Mesenteric fat pad (tissue), 1 donor: ENCODE data around the gene HIP1. TPM values are rescaled to one million over a fixed set of nuclear protein-coding genes. Genes with fewer than 3 reads are reported as not detected.
"Not testable (repeated sequence)": the region's sequence is repeated elsewhere in the genome, so short reads cannot be mapped to it uniquely, and the experiment has no call there.

Experiments used
- DNase-seq: peaks from one replicate; pipeline ENCODE4 v3.0.0-alpha.2; 2020; ENCODE audit warnings: low spot score
- long read RNA-seq: library from polyadenylated mRNA; unstranded; transcript quantifications from one replicate; pipeline ENCODE4 v2.0.0, GENCODE V29; 2020
- total RNA-seq: library from RNA; stranded (reverse); fragmentation: NEBNext Ultra II Directional; extraction: Animal tissue kit (Norgen Biotek cat#: 25700); gene quantifications from one replicate; pipeline ENCODE4 v1.2.1, GENCODE V29; 2021
- donor health status: DM: yes; HTN: yes; CAD: no.

Gene HIP1
- total RNA-seq = 38.4 TPM
- long read RNA-seq, full-length matches to known transcripts = 2 of 38 reads
- long read RNA-seq, partial matches to known transcripts = 15 of 38 reads
- long read RNA-seq, other reads (novel, unspliced or antisense) = 21 of 38 reads

GRCh38 chr7:75738604-75738974, at the start of gene HIP1:
Gene HIP1, minus strand, starts transcription at chr7:75738941. Its CDS starts 21 bp downstream, at chr7:75738920.
- no peak for DNase-seq

DNA sequence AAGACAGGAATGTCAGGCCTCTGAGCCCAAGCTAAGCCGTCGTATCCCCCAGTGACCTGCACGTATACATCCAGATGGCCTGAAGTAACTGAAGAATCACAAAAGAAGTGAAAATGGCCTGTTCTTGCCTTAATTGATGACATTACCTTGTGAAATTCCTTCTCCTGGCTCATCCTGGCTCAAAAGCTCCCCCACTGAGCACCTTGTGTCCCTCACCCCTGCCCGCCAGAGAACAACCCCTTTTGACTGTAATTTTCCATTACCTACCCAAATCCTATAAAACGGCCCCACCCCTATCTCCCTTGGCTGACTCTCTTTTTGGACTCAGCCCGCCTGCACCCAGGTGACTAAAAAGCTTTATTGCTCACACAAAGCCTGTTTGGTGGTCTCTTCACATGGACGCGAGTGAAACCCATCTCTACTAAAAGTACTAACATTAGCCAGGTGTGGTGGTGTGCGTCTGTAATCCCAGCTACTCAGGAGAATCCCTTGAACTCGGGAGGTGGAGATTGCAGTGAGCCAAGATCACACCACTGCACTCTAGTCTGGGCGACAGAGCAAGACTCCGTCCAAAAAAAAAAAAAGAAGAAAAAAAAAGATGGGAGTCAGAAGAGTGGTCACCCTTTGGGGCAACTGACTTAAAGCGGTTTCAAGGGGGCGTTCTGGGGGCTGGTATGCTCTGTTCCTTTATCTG, 49.6 kb upstream of the HIP1 start:
- not testable (repeated sequence) for DNase-seq

- not testable (repeated sequence) for DNase-seq
These were observed 44.3 kb upstream of the HIP1 start for GRCh38 chr7:75783058-75783457.

GRCh38 chr7:75780647-75781273, 42.0 kb upstream of the HIP1 start:
- DNase-seq = not testable (repeated sequence)

GRCh38 chr7:75779516-75779915, 40.8 kb upstream of the HIP1 start:
- DNase-seq = not testable (repeated sequence)

- DNase-seq = not testable (repeated sequence)
These were observed 40.3 kb upstream of the HIP1 start for GRCh38 chr7:75779035-75779434.

DNA sequence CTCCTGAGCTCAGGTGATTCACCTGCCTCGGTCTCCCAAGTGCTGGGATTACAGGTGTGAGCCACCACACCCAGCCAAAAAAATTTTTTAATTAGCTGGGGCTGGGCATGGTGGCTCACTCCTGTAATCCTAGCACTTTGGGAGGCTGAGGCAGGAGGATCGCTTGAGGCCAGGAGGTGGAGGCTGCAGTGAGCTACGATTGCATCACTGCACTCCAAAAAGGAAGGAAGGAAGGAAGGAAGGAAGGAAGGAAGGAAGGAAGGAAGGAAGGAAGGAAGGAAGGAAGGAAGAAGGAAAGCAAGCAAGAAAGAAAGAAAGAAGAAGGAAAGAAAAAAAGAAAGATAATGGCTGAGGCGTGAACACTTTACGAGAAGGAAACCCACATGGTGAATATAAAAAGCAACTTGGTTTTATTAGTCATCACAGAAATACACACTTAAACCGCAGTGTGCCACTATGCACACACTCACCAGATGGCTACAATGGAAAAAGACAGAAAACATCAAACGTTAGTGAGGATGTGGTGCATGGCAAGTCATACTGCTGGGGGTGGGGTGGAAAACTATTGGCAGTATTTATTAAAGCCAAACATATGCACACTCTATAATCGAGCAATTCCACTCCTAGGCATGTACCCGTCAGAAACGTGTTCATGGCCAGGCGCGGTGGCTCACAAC, 37.7 kb upstream of the HIP1 start:
- no peak for DNase-seq

GRCh38 chr7:75773958-75774357, 35.2 kb upstream of the HIP1 start:
- not testable (repeated sequence) for DNase-seq

GRCh38 chr7:75772081-75773077, 33.6 kb upstream of the HIP1 start, which contains the start of gene CCL26:
Gene CCL26, minus strand, starts transcription at chr7:75772211. Its CDS starts 35 bp downstream, at chr7:75772176.
- DNase-seq = no peak

DNA sequence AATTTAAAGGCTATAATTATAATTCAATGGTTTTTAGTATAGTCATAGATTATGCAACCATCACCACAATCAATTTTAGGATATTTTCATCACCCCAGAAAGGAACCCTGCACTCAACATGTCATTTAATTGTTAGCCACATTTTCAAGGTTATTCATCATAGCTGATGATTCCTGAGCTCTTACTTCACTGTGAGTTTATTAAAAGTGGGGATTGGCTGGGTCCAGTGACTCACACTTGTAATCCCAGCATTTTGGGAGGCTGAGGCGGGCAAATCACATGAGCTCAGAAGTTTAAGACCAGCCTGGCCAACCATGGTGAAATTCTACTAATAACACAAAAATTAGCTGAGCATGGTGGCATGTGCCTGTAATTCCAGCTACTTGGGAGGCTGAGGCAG, 32.5 kb upstream of the HIP1 start:
- DNase-seq = no peak

DNA sequence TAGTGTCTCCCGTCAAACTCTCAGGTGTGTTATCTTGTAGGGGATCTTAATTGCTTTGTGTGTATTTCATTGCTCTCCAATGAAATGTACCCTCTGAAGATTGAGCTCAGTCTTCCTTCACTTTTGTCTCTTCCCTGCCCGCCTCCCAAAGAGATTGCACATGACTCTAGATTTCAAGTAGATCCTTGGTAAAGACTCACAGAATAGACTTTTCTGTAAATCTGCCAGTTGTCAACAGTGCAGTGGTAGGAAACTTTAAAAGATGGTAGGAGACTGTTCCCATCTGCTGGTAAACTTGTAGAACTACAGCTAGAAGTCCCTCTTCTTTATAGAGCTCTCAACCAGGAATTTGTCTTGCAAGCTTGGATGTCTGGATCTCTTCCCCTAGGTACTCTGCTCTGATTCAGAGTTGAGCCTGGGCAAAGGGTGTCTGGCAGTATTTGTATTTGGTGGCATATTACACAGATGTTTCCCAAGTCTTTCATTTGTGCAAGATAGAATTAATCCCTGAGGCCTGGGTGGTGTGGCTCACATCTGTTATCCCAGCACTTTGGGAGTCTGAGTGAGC, 23.7 kb upstream of the HIP1 start:
- no peak for DNase-seq

DNA sequence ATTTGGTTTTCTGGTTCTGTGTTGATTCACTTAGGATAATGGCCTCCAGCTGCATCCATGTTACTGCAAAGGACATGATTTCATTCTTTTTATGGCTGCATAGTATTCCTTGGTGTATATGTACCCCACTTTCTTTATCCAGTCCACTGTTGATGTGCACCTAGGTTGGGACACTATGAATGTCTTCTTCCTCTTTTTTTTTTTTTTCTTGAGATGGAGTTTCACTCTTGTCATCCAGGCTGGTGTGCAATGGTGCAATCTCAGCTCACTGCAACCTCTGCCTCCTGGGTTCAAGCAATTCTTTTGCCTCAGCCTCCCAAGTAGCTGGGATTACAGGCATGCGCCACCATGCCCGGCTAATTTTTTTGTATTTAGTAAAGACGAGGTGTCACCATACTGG, 23.1 kb upstream of the HIP1 start:
- not testable (repeated sequence) for DNase-seq

GRCh38 chr7:75758491-75758890, 19.8 kb upstream of the HIP1 start:
- DNase-seq = no peak

DNA sequence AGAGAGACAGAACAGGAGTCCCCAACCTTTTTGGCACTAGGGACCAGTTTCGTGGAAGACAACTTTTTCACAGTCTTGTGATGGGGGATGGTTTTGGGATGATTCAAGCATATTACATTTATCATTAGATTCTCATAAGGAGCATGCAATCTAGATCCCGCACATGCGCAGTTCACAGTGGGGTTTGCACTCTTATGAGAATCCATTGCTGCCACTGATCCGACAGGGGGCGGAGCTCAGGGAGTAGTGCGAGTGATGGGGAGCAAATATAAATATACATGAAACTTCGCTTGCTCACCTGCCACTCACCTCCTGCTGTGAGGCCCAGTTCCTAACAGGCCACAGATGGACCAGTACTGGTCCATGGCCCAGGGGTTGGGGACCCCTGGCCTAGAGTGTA, 19.1 kb upstream of the HIP1 start:
- DNase-seq = no peak

- DNase-seq = no peak
These were observed 18.4 kb upstream of the HIP1 start for GRCh38 chr7:75756991-75757676.

DNA sequence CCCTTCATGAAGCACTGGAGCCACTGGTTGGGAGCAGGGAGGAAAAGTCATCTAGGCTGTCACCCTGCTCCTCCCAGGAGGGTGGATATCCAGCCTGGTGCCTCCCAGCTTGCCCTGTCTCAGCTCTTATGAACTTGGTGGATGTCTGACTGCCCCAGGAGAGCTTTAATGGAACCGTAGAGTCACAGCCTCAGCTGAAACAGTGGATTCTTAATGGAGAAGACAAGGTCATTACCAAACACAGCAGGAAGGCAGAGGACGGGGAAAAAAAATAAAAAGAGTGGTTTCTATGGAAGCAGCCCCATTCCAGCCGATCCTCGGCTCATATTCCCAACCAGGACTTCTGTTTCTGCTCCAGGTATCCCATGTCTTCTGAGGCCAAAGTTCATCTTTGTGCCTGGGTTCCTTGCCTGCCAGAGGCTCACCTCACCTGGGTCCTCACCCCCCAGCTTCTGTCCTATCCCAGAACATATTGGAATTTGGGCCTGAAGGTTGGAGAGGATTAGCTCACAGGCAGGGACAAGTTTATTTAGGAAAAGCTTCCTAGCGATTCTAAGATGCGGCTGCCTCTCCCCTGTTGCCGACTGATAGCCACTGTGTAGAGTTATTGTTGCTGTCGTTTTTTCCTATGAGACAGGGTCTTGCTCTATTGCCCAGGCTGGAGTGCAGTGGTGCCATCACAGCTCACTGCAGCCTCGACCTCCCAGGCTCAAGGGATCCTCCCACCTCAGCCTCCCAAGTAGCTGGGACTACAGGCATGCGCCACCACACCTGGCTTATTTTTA, 17.7 kb upstream of the HIP1 start:
- DNase-seq = no peak

DNA sequence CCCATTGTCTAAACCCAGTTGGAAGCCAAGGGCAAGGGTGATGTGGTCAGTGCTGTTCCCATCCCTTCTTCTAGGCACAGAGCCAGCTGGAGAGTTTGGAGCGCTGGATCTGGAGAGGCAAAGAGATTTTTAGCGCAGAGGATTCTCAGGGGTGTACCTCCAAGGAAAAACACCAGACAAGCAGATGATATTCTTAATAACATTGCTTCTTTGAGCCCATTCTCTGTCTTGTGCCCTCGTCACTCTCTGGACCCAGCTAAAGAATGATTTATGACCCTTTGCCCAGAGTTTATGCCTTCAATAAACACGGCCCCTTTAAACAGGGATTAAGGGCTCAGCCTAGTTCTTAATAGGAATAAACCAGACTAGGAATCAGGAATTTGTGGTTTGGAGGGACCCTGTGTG, 4.7 kb upstream of the HIP1 start:
- no peak for DNase-seq

GRCh38 chr7:75740846-75741497, 2.2 kb upstream of the HIP1 start:
- DNase-seq = no peak
